Skin of body (tissue), 2 donors: ENCODE measurements around the gene PLXND1. TPM values are rescaled to one million over a fixed set of nuclear protein-coding genes. Genes with fewer than 3 reads are reported as not detected.
A peak's percentile ranks its signal among the peaks of the same experiment; 100 is the strongest.
"Not testable (repeated sequence)": the region's sequence is repeated elsewhere in the genome, so short reads cannot be mapped to it uniquely, and the experiment has no call there.

Source experiments
- DNase-seq: peaks from one replicate; lab custom pipeline; 2025; lab: John Stamatoyannopoulos, UW
- total RNA-seq: library from RNA; depleted of rRNA; stranded (reverse); fragments of >200 nt; gene quantifications from one replicate; pipeline ENCODE4 v1.2.3, GENCODE V29; 2014

Gene PLXND1
- total RNA-seq = 134 TPM

GRCh38 chr3:129606636-129607390 is at the start of gene PLXND1:
PLXND1 (minus strand) TSS chr3:129606676; CDS start chr3:129606639, 37 bp downstream.
- peak; percentile 78 for DNase-seq

- no peak for DNase-seq
Observed at GRCh38 chr3:129655291-129655700, 48.8 kb upstream of the PLXND1 start.

GRCh38 chr3:129654131-129654530 is 47.7 kb upstream of the PLXND1 start:
- no peak for DNase-seq

- no peak for DNase-seq
Observed at GRCh38 chr3:129653019-129653418, 46.5 kb upstream of the PLXND1 start.

GRCh38 chr3:129651435-129652202 is 45.1 kb upstream of the PLXND1 start:
- DNase-seq = peak; percentile 17

- DNase-seq = peak; percentile 61
Observed at GRCh38 chr3:129650256-129650872, 43.9 kb upstream of the PLXND1 start.

- no peak for DNase-seq
Observed at GRCh38 chr3:129648391-129648790, 41.9 kb upstream of the PLXND1 start.

GRCh38 chr3:129645286-129645685 is 38.8 kb upstream of the PLXND1 start:
- DNase-seq = no peak

GRCh38 chr3:129644836-129645235 is 38.4 kb upstream of the PLXND1 start:
- DNase-seq = no peak

GRCh38 chr3:129641567-129642260 is 35.2 kb upstream of the PLXND1 start:
- not testable (repeated sequence) for DNase-seq

GRCh38 chr3:129640985-129641384 is 34.5 kb upstream of the PLXND1 start:
- DNase-seq = not testable (repeated sequence)

GRCh38 chr3:129638481-129638880 is 32.0 kb upstream of the PLXND1 start:
- DNase-seq = no peak

- DNase-seq = no peak
Observed at GRCh38 chr3:129636082-129636481, 29.6 kb upstream of the PLXND1 start.

- no peak for DNase-seq
Observed at GRCh38 chr3:129635656-129636055, 29.2 kb upstream of the PLXND1 start.

GRCh38 chr3:129633751-129634481 is 27.4 kb upstream of the PLXND1 start:
- no peak for DNase-seq

GRCh38 chr3:129632977-129633376 is 26.5 kb upstream of the PLXND1 start:
- no peak for DNase-seq

- DNase-seq = no peak
Observed at GRCh38 chr3:129632556-129632955, 26.1 kb upstream of the PLXND1 start.

GRCh38 chr3:129632056-129632455 is 25.6 kb upstream of the PLXND1 start:
- DNase-seq = no peak

- no peak for DNase-seq
Observed at GRCh38 chr3:129629011-129629410, 22.5 kb upstream of the PLXND1 start.

- DNase-seq = no peak
Observed at GRCh38 chr3:129628169-129628522, 21.7 kb upstream of the PLXND1 start.
